ENCODE data around the gene TBKBP1.

DNA sequence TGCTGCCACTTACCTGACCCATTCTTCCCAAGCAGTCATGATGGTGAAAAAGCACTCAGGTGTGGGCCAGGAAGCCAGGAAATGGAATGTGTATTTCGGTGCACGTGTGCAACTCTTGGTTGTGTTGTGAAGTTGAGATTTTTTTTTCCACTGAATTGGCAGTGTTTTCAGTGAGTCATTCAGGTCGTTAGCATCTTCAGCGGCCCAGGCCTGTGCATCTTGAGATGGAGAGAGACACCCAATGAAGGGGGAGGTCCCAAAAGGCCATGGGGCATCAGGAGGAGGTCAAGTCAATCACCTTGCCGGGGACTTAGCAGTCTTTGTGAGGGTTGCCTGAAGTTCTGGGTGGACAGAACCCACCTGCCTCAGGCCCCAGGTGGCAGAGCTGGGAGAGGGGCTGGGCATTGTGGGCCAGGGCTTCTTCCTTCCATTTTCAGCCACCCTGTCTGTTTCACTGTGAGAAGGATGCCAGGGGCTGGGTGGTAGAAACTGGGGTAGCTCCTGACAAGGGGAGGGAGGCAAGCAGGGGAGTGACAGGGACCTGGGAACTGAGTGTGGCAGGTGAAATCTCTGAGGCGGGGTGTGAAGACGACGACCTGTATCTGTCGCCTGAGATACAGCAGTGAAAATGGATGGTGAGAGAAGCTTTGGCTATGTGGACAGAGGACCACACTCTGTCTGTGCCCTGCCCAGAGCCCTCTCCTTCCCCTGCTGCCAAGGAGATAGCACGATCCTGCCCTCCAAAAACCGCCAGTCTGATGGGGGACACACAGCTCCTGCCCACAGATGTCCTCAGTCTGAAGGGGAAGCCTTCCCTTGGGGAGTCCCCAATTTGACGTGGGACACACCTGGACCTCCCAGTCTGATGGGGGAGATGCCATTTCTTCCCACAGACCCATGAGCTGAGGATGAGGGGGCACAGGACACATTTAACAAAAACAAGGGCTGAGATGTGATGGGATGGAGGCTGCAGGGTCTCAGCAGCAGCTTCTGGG lies 11.9 kb downstream of the TBKBP1 start:
- TF ChIP-seq, protein P1, sequence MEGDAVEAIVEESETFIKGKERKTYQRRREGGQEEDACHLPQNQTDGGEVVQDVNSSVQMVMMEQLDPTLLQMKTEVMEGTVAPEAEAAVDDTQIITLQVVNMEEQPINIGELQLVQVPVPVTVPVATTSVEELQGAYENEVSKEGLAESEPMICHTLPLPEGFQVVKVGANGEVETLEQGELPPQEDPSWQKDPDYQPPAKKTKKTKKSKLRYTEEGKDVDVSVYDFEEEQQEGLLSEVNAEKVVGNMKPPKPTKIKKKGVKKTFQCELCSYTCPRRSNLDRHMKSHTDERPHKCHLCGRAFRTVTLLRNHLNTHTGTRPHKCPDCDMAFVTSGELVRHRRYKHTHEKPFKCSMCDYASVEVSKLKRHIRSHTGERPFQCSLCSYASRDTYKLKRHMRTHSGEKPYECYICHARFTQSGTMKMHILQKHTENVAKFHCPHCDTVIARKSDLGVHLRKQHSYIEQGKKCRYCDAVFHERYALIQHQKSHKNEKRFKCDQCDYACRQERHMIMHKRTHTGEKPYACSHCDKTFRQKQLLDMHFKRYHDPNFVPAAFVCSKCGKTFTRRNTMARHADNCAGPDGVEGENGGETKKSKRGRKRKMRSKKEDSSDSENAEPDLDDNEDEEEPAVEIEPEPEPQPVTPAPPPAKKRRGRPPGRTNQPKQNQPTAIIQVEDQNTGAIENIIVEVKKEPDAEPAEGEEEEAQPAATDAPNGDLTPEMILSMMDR (IDR thresholded peaks at IDR 0.05 in 2 of 3, conservative IDR thresholded peaks at IDR 0.05 in 1 of 3; ENCODE audit: insufficient read depth in 2 of 3, low read depth in 1 of 3, low read length in 3 of 3): no peak
- no peak for TF ChIP-seq IRF2 (CRISPR knock-in tag; IDR thresholded peaks at IDR 0.05)
- TF ChIP-seq ZKSCAN1 (IDR thresholded peaks at IDR 0.05; ENCODE audit: low read depth, low read length): no peak
- no peak for TF ChIP-seq YY1 (IDR thresholded peaks at IDR 0.05; ENCODE audit: borderline replicate concordance in 1 of 3, control insufficient read depth in 1 of 3, extremely low read depth in 1 of 3, insufficient read depth in 3 of 3, insufficient read length in 1 of 3, insufficient replicate concordance in 2 of 3, low read depth in 1 of 3, low read length in 2 of 3)
- no peak for TF ChIP-seq RBFOX2 (IDR thresholded peaks at IDR 0.05; ENCODE audit: low read depth, low read length)
- no peak for TF ChIP-seq KLF10 (CRISPR knock-in tag; IDR thresholded peaks at IDR 0.05)
- TF ChIP-seq PHB2 (IDR thresholded peaks at IDR 0.05; ENCODE audit: low read depth): no peak
